Measurements from ENCODE around the gene NR1H2.
A peak's percentile ranks its signal among the peaks of the same experiment; 100 is the strongest.
"Not testable (repeated sequence)": the region's sequence is repeated elsewhere in the genome, so short reads cannot be mapped to it uniquely, and the experiment has no call there.

NR1H2 gene

DNA sequence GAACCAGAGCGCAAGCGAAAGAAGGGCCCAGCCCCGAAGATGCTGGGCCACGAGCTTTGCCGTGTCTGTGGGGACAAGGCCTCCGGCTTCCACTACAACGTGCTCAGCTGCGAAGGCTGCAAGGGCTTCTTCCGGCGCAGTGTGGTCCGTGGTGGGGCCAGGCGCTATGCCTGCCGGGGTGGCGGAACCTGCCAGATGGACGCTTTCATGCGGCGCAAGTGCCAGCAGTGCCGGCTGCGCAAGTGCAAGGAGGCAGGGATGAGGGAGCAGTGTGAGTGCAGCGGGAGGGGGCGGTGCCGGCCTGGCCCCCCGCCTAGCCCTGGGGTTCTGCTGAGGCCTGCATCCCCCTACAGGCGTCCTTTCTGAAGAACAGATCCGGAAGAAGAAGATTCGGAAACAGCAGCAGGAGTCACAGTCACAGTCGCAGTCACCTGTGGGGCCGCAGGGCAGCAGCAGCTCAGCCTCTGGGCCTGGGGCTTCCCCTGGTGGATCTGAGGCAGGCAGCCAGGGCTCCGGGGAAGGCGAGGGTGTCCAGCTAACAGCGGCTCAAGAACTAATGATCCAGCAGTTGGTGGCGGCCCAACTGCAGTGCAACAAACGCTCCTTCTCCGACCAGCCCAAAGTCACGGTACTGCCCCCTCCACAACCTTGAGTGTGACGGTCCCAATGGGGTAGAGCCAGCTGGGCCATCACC lies 2.1 kb downstream of the NR1H2 start:
- DNase-seq (ENCODE audit: low read depth, low spot score) = no peak

DNA sequence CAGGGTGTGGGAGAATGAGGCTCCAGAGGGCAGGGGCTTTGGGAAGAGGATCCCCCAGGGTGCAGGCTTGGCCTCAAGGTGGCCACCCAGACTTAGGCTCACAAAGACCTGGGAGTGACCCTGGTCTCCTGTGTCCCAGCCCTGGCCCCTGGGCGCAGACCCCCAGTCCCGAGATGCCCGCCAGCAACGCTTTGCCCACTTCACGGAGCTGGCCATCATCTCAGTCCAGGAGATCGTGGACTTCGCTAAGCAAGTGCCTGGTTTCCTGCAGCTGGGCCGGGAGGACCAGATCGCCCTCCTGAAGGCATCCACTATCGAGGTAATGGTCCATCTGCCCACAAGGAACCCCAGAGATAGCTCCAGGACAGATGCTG lies 2.6 kb downstream of the NR1H2 start:
- DNase-seq (ENCODE audit: low read depth, low spot score) = no peak

DNA sequence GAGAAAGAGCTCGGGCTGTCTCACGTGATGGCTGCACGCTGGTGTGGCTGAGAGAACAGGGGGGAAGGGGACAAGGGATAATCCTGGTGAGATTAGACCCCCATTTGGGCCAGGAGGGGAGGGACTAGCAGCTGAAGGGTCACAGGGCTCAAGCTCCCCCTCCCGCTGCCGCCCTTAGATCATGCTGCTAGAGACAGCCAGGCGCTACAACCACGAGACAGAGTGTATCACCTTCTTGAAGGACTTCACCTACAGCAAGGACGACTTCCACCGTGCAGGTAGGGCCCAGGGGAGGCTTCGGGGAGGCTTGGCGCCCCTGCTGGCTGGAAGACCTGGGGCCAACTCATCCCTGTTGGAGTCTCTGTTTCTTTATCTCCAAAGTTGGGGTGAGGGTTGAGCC lies 3.3 kb downstream of the NR1H2 start:
- DNase-seq (ENCODE audit: low read depth, low spot score) = no peak

DNA sequence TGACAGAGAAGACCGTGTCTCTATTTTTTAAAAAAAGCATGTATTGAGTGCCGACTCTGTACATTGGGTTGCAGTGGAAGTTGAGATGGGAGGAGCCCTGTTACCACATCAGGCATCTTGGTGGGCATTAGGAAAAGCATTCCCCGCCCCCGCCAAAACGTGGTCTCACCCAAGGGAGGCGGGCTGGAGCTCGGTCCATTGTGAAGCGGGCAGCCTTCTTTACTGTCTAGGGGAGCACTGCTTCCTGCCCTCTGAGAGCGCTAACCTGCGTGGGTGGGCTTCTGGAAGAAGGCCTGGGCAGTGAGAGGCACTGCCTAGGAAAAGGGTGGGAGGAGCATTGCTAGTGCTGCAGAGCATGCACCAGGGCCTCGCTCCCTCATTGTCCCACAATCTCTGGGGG lies 3.9 kb downstream of the NR1H2 start:
- no peak for DNase-seq (ENCODE audit: low read depth, low spot score)

GRCh38 chr19:50380751-50381151 lies 4.5 kb downstream of the NR1H2 start:
- no peak for DNase-seq (ENCODE audit: low read depth, low spot score)

GRCh38 chr19:50381881-50382729 lies 5.8 kb downstream of the NR1H2 start:
- DNase-seq (ENCODE audit: low read depth, low spot score) = no peak

DNA sequence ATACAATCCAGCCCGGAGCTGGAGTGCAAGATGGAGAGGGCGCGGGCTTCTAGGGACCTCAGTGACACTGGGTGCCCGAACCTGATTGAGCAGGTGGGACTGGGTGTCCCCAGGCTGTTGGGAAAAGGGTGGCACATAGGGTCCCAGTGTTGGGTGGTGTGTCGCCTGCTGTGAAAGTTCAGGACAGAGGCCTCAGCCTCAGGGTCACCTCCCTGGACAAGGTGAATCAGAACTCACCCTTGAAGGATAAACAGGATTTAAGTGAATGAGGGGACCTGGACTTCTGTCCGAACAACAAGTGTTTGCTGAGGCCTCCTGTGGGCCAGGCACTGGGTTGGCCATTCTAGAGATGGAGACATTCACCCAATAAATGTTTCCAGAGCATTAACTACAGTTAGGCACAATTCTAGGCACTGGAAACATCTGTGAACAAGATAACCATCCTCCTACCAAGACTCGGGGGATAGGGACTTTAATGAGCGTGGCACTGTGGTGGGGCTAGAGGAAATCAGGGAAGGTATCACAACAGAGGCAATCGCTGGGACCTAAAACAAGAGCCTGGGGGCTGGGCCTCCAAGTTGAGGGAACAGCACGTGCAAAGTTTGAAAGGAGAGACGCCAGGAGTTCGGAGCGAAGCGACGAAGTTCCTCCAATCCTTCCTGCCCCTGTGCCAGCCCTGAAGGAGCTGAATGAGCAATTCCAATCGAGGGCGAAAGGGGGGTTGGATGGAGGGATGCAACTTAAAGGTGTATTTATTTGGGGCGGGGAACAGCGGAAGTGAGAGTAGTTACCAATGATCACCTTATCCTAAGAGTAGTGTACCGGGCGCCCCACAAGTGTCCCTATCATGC lies 7.0 kb downstream of the NR1H2 start:
- no peak for DNase-seq (ENCODE audit: low read depth, low spot score)

DNA sequence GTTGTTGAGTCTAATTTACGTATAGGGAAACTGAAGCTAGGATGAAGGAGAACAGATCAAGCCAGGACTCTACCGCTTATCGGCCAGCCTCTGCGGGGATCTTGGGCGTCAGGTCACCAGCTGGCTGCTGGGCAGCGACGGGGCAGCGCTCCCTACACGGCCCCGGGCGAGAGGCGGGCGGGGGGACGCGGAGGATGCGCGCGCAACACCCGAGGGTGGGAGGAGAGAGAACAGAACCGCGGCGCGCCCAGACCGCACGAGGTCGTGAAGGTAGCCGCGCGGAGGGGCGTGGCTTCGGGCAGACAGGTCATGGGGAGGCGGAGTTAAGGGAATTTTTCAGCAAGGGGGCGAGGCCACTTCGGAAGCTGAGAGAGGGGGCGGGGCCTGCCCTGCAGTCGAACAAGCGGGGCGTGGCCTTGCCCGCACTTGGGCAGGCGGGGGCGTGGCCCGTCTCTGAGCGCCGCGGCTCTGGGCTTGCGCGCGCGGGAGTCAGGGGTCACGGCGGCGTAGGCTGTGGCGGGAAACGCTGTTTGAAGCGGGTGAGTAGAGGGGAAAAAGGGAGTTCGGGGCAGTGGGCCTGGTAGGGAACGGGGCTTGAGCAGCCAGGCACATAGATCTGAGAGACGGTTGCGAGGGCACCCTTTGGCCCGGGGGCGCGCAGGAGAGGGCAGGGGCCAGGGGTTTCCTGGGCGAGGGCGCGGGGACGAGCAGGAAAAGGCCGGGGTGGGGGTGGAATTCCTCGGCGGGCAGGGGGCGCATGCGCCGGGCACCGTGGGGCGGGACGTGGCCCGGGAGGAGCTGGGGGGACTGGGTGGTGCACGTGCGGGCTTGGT lies 7.8 kb downstream of the NR1H2 start, which contains the start of gene POLD1:
Gene POLD1, plus strand, starts transcription at position 496 of the 833 bp plus-strand sequence. CDS start 14,505 bp downstream, outside the sequence.
- DNase-seq (ENCODE audit: low read depth, low spot score) = peak; percentile 99

- peak; percentile 27 for DNase-seq (ENCODE audit: low read depth, low spot score)
Observed at GRCh38 chr19:50384685-50385535, 8.7 kb downstream of the NR1H2 start.

GRCh38 chr19:50387176-50387867 lies 11.1 kb downstream of the NR1H2 start:
- no peak for DNase-seq (ENCODE audit: low read depth, low spot score)

GRCh38 chr19:50387868-50388245 lies 11.6 kb downstream of the NR1H2 start:
- no peak for DNase-seq (ENCODE audit: low read depth, low spot score)

DNA sequence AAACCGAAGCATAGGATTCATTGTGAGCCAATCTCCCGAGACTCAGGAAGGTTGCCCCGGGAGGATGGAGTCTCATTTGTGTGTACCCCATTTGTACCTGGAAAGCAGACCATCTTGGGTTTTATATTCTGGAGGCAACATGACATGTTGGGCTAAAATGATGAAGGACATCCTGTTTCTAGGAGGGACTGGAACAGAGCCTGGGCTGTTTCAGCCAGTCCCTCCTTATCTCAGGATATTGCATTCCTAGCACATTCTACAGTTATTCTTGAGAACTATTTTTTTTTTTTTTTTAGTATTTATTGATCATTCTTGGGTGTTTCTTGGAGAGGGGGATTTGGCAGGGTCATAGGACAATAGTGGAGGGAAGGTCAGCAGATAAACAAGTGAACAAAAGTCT lies 14.0 kb downstream of the NR1H2 start:
- not testable (repeated sequence) for DNase-seq (ENCODE audit: low read depth, low spot score)

DNA sequence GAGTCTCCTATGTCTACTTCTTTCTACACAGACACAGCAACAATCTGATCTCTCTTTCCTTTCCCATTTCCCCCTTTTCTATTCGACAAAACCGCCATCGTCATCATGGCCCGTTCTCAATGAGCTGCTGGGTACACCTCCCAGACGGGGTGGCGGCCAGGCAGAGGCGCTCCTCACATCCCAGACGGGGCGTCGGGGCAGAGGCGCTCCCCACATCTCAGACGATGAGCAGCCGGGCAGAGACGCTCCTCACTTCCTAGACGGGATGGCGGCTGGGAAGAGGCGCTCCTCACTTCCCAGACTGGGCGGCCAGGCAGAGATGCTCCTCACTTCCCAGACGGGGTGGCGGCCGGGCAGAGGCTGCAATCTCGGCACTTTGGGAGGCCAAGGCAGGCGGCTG lies 14.7 kb downstream of the NR1H2 start:
- not testable (repeated sequence) for DNase-seq (ENCODE audit: low read depth, low spot score)

DNA sequence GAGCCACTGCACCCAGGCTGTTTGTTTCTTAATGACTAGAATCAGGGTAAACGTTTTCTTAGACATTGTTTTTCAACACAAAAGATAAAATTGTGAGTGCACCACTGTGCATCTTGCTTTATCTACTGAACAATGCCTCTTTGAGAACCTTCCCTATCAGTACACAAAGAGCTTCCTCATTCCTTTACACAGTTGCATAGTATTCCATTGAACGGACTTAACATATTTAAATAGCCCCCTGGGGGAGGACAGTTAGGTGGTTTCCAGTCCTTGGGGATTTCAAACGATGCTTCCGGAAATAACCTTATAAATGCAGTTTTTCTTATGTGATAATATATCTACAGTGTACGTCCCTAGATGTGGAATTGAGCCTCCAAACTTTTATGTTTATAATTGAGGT lies 16.5 kb downstream of the NR1H2 start:
- DNase-seq (ENCODE audit: low read depth, low spot score) = no peak

DNA sequence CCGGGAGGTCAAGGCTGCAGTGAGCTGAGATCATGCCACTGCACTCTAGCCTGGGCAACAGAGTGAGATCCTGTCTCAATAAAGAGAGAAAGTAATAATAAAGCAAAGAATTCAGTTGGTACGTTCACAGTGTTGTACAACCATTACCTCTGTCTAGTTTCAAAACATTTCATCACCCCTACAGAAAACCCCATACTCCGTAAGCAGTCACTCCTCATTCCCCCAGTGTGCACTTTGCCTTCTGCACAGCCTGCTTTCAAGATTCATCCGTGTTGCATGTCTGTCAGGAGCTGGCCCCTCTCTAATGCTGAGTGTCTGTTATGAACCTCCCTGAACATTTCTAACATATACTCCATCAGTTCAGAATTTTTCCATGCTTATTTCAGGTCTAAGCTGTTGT lies 17.3 kb downstream of the NR1H2 start:
- no peak for DNase-seq (ENCODE audit: low read depth, low spot score)

DNA sequence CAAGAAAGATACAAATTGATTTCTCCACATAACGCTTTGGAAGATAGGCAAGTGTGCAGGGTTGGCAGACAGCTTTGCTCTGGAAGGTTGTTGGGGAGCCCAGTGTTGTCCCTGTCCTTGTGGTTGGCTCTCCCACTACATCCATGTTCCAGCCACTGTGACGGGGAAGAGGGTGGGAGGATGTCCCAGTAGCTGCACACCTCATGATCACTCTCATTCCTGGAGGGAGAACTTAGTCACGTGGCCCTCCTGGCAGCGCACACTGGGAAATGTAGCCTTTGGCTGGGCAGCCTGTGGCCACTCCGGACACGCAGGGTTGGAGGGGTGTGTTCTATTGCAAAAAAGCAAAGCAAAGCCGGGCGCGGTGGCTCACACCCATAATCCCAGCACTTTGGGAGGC lies 17.8 kb downstream of the NR1H2 start:
- DNase-seq (ENCODE audit: low read depth, low spot score) = no peak

DNA sequence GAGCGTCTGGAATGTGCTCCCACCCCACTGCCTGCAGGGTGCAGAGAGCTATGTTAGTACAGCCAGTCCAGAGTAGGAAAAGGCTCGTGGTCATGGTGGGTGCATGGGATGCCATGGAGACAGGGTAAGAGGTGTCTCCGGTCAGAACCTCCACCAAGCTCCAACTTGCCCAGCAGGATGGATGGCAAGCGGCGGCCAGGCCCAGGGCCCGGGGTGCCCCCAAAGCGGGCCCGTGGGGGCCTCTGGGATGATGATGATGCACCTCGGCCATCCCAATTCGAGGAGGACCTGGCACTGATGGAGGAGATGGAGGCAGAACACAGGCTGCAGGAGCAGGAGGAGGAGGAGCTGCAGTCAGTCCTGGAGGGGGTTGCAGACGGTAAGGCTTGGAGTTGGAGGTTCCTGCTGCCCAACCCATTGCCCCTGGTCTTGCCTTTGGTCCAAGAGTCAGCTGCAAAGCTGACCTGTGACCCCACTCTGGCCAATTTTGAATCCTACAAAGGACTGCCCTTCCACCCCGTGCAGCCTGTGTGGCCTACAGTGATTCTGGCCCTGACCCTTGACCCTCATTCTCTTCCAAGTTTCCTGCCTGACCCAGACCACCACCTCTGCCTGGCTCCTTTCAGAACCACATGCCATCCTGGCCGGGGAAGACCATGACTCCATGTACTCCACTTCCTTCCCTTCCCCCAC lies 22.6 kb downstream of the NR1H2 start:
- DNase-seq (ENCODE audit: low read depth, low spot score) = no peak

DNA sequence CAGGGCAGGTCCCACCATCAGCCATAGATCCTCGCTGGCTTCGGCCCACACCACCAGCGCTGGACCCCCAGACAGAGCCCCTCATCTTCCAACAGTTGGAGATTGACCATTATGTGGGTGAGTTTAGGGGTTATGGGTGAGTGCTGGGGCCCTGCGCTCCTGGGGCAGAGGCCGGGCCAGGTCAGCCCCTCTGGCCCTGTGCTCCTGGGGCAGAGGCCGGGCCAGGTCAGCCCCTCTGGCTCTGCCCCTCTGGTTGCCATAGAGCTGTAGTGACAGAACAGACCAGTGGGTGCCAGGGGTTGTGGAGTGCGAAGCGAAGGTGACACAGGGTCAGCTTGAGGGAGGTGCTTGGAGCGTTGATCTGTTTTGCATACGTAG lies 23.1 kb downstream of the NR1H2 start:
- no peak for DNase-seq (ENCODE audit: low read depth, low spot score)
